ENCODE data around the gene CIC. TPM values are rescaled to one million over a fixed set of nuclear protein-coding genes. Genes with fewer than 3 reads are reported as not detected.
A peak's percentile ranks its signal among the peaks of the same experiment; 100 is the strongest.

CIC gene
- total RNA-seq, 1 donor from 2014 or later: 96.5 TPM

GRCh38 chr19:42286349-42287016 is 17.4 kb downstream of the CIC start:
- CTCF ChIA-PET: no interaction called here
- Mint-ChIP-seq H3K9me3 (no peaks in the 10 kb centered on the region), H3K4me1 (peaks cover 38% of the 10 kb centered on the region), H3K27me3 (no peaks in the 10 kb centered on the region), H3K4me3 (peak overlapping the region; percentile 93), H3K27ac (peak overlapping the region; percentile 83), H3K36me3 (ENCODE audit: low read depth) (peaks cover 45% of the 10 kb centered on the region)
- POLR2A ChIA-PET: interaction anchor here (0.5 to 3.1 kb wide), 3 partner anchors 9 to 43 kb away, joined by 8 to 25 read pairs (median 9); partner anchors contain the start of genes GSK3A, PAFAH1B3 and PRR19
- DNase-seq (no peak), ATAC-seq (ENCODE audit: low read depth) (no peak)
- TF ChIP-seq CTCF (IDR thresholded peaks at IDR 0.05): no peak
- intact Hi-C loops (cut with micrococcal nuclease): no loop called here

- Mint-ChIP-seq H3K36me3 (ENCODE audit: low read depth) (peaks cover 51% of the 10 kb centered on the region), H3K4me3 (no peak overlapping the region)
- intact Hi-C loops (cut with micrococcal nuclease): no loop called here
Measured at GRCh38 chr19:42287017-42287826, 18.2 kb downstream of the CIC start.

DNA sequence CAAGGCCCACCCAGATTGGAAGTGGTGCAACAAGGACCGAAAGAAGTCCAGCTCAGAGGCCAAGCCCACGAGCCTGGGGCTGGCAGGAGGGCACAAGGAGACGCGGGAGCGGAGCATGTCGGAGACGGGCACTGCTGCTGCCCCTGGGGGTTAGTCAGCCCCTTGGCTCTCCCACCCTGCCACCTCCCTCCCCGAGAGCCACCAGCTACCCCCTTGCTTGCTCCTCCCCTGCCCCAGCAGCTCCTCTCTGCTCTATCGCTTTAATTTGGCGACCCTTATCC is 18.7 kb downstream of the CIC start:
- CTCF ChIA-PET: no interaction called here
- ATAC-seq (ENCODE audit: low read depth) (no peak), DNase-seq (no peak)
- intact Hi-C loops (cut with micrococcal nuclease): no loop called here
- Mint-ChIP-seq H3K36me3 (ENCODE audit: low read depth) (peaks cover 56% of the 10 kb centered on the region), H3K27me3 (no peaks in the 10 kb centered on the region), H3K9me3 (no peaks in the 10 kb centered on the region), H3K4me1 (peaks cover 27% of the 10 kb centered on the region), H3K27ac (no peak overlapping the region), H3K4me3 (no peak overlapping the region)
- TF ChIP-seq CTCF (IDR thresholded peaks at IDR 0.05): no peak
- POLR2A ChIA-PET: interaction anchor here (0.7 kb wide), 1 partner anchor 14 kb away, joined by 3 read pairs; no protein-coding TSS in a partner anchor

More at GRCh38 chr19:42287017-42287826, 18.2 kb downstream of the CIC start:
- H3K9me3 Mint-ChIP-seq: no peaks in the 10 kb centered on the region
- no peaks in the 10 kb centered on the region for H3K27me3 Mint-ChIP-seq
- no peak for ATAC-seq (ENCODE audit: low read depth)
- DNase-seq: no peak
- TF ChIP-seq CTCF (IDR thresholded peaks at IDR 0.05): no peak
- no peak overlapping the region for H3K27ac Mint-ChIP-seq
- CTCF ChIA-PET: no interaction called here
- peaks cover 31% of the 10 kb centered on the region for H3K4me1 Mint-ChIP-seq
- POLR2A ChIA-PET: interaction anchor here (2.3 kb wide), 1 partner anchor 15 kb away, joined by 9 read pairs; the partner anchor contains the start of genes PAFAH1B3 and PRR19

GRCh38 chr19:42288387-42288786 is 19.3 kb downstream of the CIC start:
- no peak overlapping the region for H3K4me3 Mint-ChIP-seq
- TF ChIP-seq CTCF (IDR thresholded peaks at IDR 0.05): no peak
- no peak overlapping the region for H3K27ac Mint-ChIP-seq
- H3K9me3 Mint-ChIP-seq: no peaks in the 10 kb centered on the region
- DNase-seq: no peak
- peaks cover 27% of the 10 kb centered on the region for H3K4me1 Mint-ChIP-seq
- ATAC-seq (ENCODE audit: low read depth): no peak
- H3K27me3 Mint-ChIP-seq: no peaks in the 10 kb centered on the region
- H3K36me3 Mint-ChIP-seq (ENCODE audit: low read depth): peaks cover 60% of the 10 kb centered on the region
- ChIA-PET POLR2A (interaction anchor here (0.5 to 0.8 kb wide), 4 partner anchors 10 to 40 kb away, joined by 3 to 7 read pairs (median 3); no protein-coding TSS in a partner anchor), CTCF (no interaction called here)
- intact Hi-C loops (cut with micrococcal nuclease): no loop called here

GRCh38 chr19:42288881-42289555 is 20.0 kb downstream of the CIC start:
- TF ChIP-seq CTCF (IDR thresholded peaks at IDR 0.05): no peak
- no peak overlapping the region for H3K27ac Mint-ChIP-seq
- H3K27me3 Mint-ChIP-seq: no peaks in the 10 kb centered on the region
- ATAC-seq (ENCODE audit: low read depth) (no peak), DNase-seq (no peak)
- POLR2A ChIA-PET: interaction anchor here (0.5 to 0.8 kb wide), 4 partner anchors 9 to 41 kb away, joined by 3 to 7 read pairs (median 4); no protein-coding TSS in a partner anchor
- no peak overlapping the region for H3K4me3 Mint-ChIP-seq
- CTCF ChIA-PET: no interaction called here
- H3K9me3 Mint-ChIP-seq: no peaks in the 10 kb centered on the region
- H3K36me3 Mint-ChIP-seq (ENCODE audit: low read depth): peaks cover 66% of the 10 kb centered on the region
- intact Hi-C loops (cut with micrococcal nuclease): no loop called here
- H3K4me1 Mint-ChIP-seq: peaks cover 27% of the 10 kb centered on the region

Data from activated B cell treated with CpG ODN at 0.5 μM for 24 hours (primary cell).